ENCODE data around the gene NSUN2.

- TF ChIP-seq, protein P1, sequence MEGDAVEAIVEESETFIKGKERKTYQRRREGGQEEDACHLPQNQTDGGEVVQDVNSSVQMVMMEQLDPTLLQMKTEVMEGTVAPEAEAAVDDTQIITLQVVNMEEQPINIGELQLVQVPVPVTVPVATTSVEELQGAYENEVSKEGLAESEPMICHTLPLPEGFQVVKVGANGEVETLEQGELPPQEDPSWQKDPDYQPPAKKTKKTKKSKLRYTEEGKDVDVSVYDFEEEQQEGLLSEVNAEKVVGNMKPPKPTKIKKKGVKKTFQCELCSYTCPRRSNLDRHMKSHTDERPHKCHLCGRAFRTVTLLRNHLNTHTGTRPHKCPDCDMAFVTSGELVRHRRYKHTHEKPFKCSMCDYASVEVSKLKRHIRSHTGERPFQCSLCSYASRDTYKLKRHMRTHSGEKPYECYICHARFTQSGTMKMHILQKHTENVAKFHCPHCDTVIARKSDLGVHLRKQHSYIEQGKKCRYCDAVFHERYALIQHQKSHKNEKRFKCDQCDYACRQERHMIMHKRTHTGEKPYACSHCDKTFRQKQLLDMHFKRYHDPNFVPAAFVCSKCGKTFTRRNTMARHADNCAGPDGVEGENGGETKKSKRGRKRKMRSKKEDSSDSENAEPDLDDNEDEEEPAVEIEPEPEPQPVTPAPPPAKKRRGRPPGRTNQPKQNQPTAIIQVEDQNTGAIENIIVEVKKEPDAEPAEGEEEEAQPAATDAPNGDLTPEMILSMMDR (IDR thresholded peaks at IDR 0.05; ENCODE audit: low read depth, low read length, poor library complexity, severe bottlenecking), result no peak
- no peak for TF ChIP-seq EZH2phosphoT487 (IDR thresholded peaks at IDR 0.05; ENCODE audit: borderline replicate concordance, low read length)
Measured at GRCh38 chr5:6680922-6681321, 48.1 kb upstream of the NSUN2 start.

All from DOHH2 (cell line).